ENCODE results near the gene SPATA2. TPM values are rescaled to one million over a fixed set of nuclear protein-coding genes. Genes with fewer than 3 reads are reported as not detected.

SPATA2 gene
- total and polyA plus RNA-seq, 2 of the 8 experiments (the other 6 are each of a cell fraction or from before 2014, with no cell fraction given) = 11.0 to 13.0 TPM

DNA sequence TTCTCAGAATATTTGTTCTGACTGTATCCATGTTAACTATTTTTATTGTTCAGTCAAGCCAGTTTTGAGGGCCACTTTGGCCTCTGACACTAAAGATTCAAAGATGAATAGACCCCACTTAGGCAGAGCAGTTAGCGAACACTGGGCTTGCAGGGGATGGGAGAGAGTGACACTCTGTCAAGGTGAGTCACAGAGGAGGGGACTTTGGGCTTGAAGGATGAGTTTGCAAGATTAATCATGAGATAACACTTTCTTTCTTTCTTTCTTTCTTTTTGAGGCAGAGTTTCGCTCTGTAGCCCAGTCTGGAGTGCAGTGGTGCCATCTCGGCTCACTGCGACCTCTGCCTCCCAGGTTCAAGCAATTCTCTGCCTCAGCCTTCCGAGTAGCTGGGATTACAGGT lies 46.4 kb downstream of the SPATA2 start:
- POLR2A ChIA-PET (ENCODE audit: partially characterized antibody) = no interaction called here
- Histone ChIP-seq H2BK12ac (ENCODE audit: low read depth, low read length) (no peak overlapping the region), H3K4me1 (replicated peaks in 1 of 4; ENCODE audit: control insufficient read depth in 3 of 4, insufficient read depth in 4 of 4, low read length in 3 of 4) (no peaks in the 10 kb centered on the region), H3K23me2 (ENCODE audit: low read depth, low read length) (no peaks in the 10 kb centered on the region), H4K91ac (replicated peaks; ENCODE audit: insufficient read length, low read length) (no peak overlapping the region), H3K4ac (replicated peaks; ENCODE audit: insufficient read length, low read depth, low read length) (no peak overlapping the region), H2BK20ac (ENCODE audit: low read length) (no peak overlapping the region), H3K4me3 (ENCODE audit: extremely low read depth in 1 of 4, insufficient read depth in 2 of 4, low read depth in 3 of 4, low read length in 4 of 4) (no peak overlapping the region), H3K18ac (ENCODE audit: extremely low read depth, low read length) (no peak overlapping the region), H2BK120ac (replicated peaks; ENCODE audit: low read depth, low read length) (no peak overlapping the region), H3K9me3 (ENCODE audit: insufficient read depth in 2 of 2, low read depth in 1 of 2, low read length in 1 of 2) (no peaks in the 10 kb centered on the region), H3K23ac (ENCODE audit: insufficient read length) (no peak overlapping the region), H2BK15ac (ENCODE audit: low read length) (no peak overlapping the region), H3K79me1 (ENCODE audit: low read depth, low read length) (no peaks in the 10 kb centered on the region), H3K56ac (replicated peaks; ENCODE audit: insufficient read length, low read depth, low read length) (no peak overlapping the region), H3K79me2 (ENCODE audit: control insufficient read depth in 1 of 2, insufficient read depth in 2 of 2, low read length in 2 of 2) (no peaks in the 10 kb centered on the region), H3K9ac (replicated peaks in 1 of 4; ENCODE audit: extremely low read depth in 1 of 4, low read depth in 3 of 4, low read length in 3 of 4) (no peak overlapping the region), H4K8ac (ENCODE audit: extremely low read depth, insufficient read depth, low read length) (no peak overlapping the region), H3K4me2 (ENCODE audit: insufficient read depth in 1 of 2, low read depth in 2 of 2, low read length in 2 of 2) (no peak overlapping the region), H4K20me1 (replicated peaks in 1 of 2; ENCODE audit: control insufficient read depth in 1 of 2, insufficient read depth in 2 of 2, low read length in 2 of 2) (peaks cover 0 to 3% of the 10 kb centered on the region in 2 experiments), H4K5ac (ENCODE audit: insufficient read length, low read depth, low read length) (no peak overlapping the region), H2AK5ac (ENCODE audit: low read depth, low read length) (no peak overlapping the region), H3K36me3 (ENCODE audit: control insufficient read depth in 2 of 4, insufficient read depth in 4 of 4, low read length in 3 of 4) (no peaks in the 10 kb centered on the region), H2AFZ (ENCODE audit: low read length) (no peak overlapping the region), H3K27ac (ENCODE audit: low read depth, low read length) (no peak overlapping the region), H3K14ac (ENCODE audit: insufficient read length) (no peak overlapping the region), H2BK5ac (ENCODE audit: low read depth, low read length) (no peak overlapping the region), H3K27me3 (replicated peaks in 1 of 4; ENCODE audit: control insufficient read depth in 3 of 4, extremely low read depth in 1 of 4, insufficient read depth in 3 of 4, low read length in 3 of 4) (0 out of 7 replicates have a peak, but pooled peaks cover 0 to 2% (median 0%) of the 10 kb centered on the region in 4 experiments)
- TF ChIP-seq ZNF274 (IDR thresholded peaks at IDR 0.05; ENCODE audit: borderline replicate concordance, extremely low read depth, low read length) = no peak
- TF ChIP-seq, protein P1, sequence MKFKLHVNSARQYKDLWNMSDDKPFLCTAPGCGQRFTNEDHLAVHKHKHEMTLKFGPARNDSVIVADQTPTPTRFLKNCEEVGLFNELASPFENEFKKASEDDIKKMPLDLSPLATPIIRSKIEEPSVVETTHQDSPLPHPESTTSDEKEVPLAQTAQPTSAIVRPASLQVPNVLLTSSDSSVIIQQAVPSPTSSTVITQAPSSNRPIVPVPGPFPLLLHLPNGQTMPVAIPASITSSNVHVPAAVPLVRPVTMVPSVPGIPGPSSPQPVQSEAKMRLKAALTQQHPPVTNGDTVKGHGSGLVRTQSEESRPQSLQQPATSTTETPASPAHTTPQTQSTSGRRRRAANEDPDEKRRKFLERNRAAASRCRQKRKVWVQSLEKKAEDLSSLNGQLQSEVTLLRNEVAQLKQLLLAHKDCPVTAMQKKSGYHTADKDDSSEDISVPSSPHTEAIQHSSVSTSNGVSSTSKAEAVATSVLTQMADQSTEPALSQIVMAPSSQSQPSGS (IDR thresholded peaks at IDR 0.05; ENCODE audit: low read length) = no peak
- no peak for TF ChIP-seq KDM4A (IDR thresholded peaks at IDR 0.05; ENCODE audit: low read depth, low read length, severe bottlenecking)
- FAIRE-seq = no peak
- CTCF ChIA-PET (ENCODE audit: partially characterized antibody) = interaction anchor here (1.0 to 3.3 kb wide), 2 partner anchors 11 to 19 kb away, joined by 3 to 20 read pairs; no protein-coding TSS in a partner anchor
- no peak for DNase-seq (ENCODE audit: low read depth in 1 of 2, low spot score in 2 of 2)
- WGBS, 2 experiments (ENCODE audit: extremely low coverage in 1 of 2, insufficient coverage in 1 of 2, insufficient read length in 1 of 2, insufficient replicate concordance in 2 of 2, low coverage in 1 of 2, low lambda C conversion rate in 2 of 2, missing lambda C conversion rate in 1 of 2) = 68% methylated on average over 5 of the region's 5 CpGs; no CpG with 5 or more reads in 1 of the 2 experiments

All from H1 (cell line).